Suprapubic skin (tissue), 3 donors: ENCODE results near the gene TMEM9B.

Experiments
- CTCF ChIP-seq, 2 donors: fragments of 200-600 bp in 1 of 2; fragments of 450-650 bp in 1 of 2; sonication (generic) in 1 of 2; IDR thresholded peaks; one replicate each; pipeline ENCODE4 v1.5.1; 2016 to 2019; ENCODE audit warnings: antibody characterized with exemption in 2 of 2, mild to moderate bottlenecking in 1 of 2, moderate library complexity in 1 of 2
- EP300 ChIP-seq: sonication (generic); formaldehyde crosslinking; IDR thresholded peaks from one replicate; pipeline ENCODE4 v1.6.1; 2017; ENCODE audit warnings: antibody characterized with exemption
- POLR2A ChIP-seq, 2 donors: fragments of 450-650 bp; IDR thresholded peaks; one replicate each; pipeline ENCODE4 v1.6.1; 2017; ENCODE audit warnings: antibody characterized with exemption in 2 of 2, mild to moderate bottlenecking in 2 of 2, moderate library complexity in 2 of 2

GRCh38 chr11:8913961-8914660 lies 50.1 kb downstream of the TMEM9B start:
- peak in 1 of 2 donors; percentile 41 for TF ChIP-seq CTCF (IDR thresholded peaks at IDR 0.05)
- no peak for TF ChIP-seq POLR2A (IDR thresholded peaks at IDR 0.05)
- no peak for TF ChIP-seq EP300
